SK-N-SH (cell line): Measurements from ENCODE around the gene ESPNL. TPM values are rescaled to one million over a fixed set of nuclear protein-coding genes. Genes with fewer than 3 reads are reported as not detected.

Experiments
- CTCF ChIA-PET: fragments of 300-600, 350-600 bp; formaldehyde crosslinking; extraction: SDS; loops from one replicate; lab custom pipeline; 2021; lab: Yijun Ruan, JAX
- POLR2A ChIA-PET: fragments of 350-600 bp; sonication (Branson Sonifier 250); formaldehyde crosslinking; extraction: SDS; loops from one replicate; lab custom pipeline; 2020; ENCODE audit warnings: antibody characterized with exemption, inconsistent platforms; lab: Yijun Ruan, JAX
- DNase-seq: peaks from one replicate; pipeline ENCODE4 v3.0.0; 2012
- H2AFZ ChIP-seq: fragments of 200-600 bp; sonication (generic); 2 replicates; pipeline ENCODE4 v1.8.1; 2016; ENCODE audit warnings: antibody characterized with exemption, mild to moderate bottlenecking, low read depth
- H3F3A ChIP-seq: fragments of 200-600 bp; sonication (generic); replicated peaks from 2 replicates; pipeline ENCODE3; 2016; ENCODE audit warnings: antibody characterized with exemption, mild to moderate bottlenecking; ENCODE audit not compliant: insufficient read depth
- H3K27ac ChIP-seq, 2 experiments: fragments of 200-500 bp in 1 of 2; fragments of 200-600 bp in 1 of 2; sonication (Bioruptor generic) in 1 of 2; sonication (generic), shearing (Covaris generic) in 1 of 2; 2 replicates each; pipeline versions ENCODE4 v1.5.1 to v1.6.1; 2014 to 2016; ENCODE audit warnings: low read depth in 2 of 2, inconsistent platforms in 1 of 2, low read length in 1 of 2, mild to moderate bottlenecking in 1 of 2, mixed read lengths in 1 of 2
- H3K27me3 ChIP-seq: fragments of 200-600 bp; sonication (generic), shearing (Covaris generic); 2 replicates; pipeline ENCODE4 v1.6.1; 2016; ENCODE audit warnings: mixed run types; ENCODE audit not compliant: insufficient read depth
- H3K36me3 ChIP-seq, 2 experiments: fragments of 200-500 bp in 1 of 2; fragments of 200-600 bp in 1 of 2; sonication (Bioruptor generic) in 1 of 2; sonication (generic) in 1 of 2; replicated peaks in 1 of 2; 2 replicates each; pipeline versions ENCODE3 to v1.5.1; 2014 to 2016; ENCODE audit warnings: low read length in 1 of 2, mild to moderate bottlenecking in 1 of 2; ENCODE audit not compliant: insufficient read depth in 2 of 2, control insufficient read depth in 1 of 2
- H3K4me1 ChIP-seq, 2 experiments: fragments of 200-500 bp in 1 of 2; fragments of 200-600 bp in 1 of 2; sonication (Bioruptor generic) in 1 of 2; sonication (generic), shearing (Covaris generic) in 1 of 2; 2 replicates each; pipeline versions ENCODE4 v1.5.1 to v1.6.1; 2014 to 2016; ENCODE audit warnings: low read depth in 1 of 2, low read length in 1 of 2, mixed run types in 1 of 2; ENCODE audit not compliant: insufficient read depth in 2 of 2, control insufficient read depth in 1 of 2
- H3K4me2 ChIP-seq: fragments of 200-600 bp; sonication (generic), shearing (Covaris generic); 2 replicates; pipeline ENCODE4 v1.6.1; 2017; ENCODE audit warnings: mixed run types
- H3K4me3 ChIP-seq, 2 experiments: fragments of 200-500 bp in 1 of 2; fragments of 200-600 bp in 1 of 2; sonication (Bioruptor generic) in 1 of 2; sonication (generic), shearing (Covaris generic) in 1 of 2; 2 replicates each; pipeline versions ENCODE4 v1.5.1 to v1.8.1; 2014 to 2016; ENCODE audit warnings: low read depth in 2 of 2, inconsistent platforms in 1 of 2, low read length in 1 of 2, mild to moderate bottlenecking in 1 of 2, mixed read lengths in 1 of 2, moderate library complexity in 1 of 2
- H3K79me2 ChIP-seq: fragments of 200-600 bp; sonication (generic); 2 replicates; pipeline ENCODE4 v1.8.1; 2017; ENCODE audit warnings: mild to moderate bottlenecking; ENCODE audit not compliant: insufficient read depth
- H3K9ac ChIP-seq: fragments of 200-600 bp; sonication (generic); 2 replicates; pipeline ENCODE4 v1.6.1; 2017; ENCODE audit warnings: mixed run types
- H3K9me2 ChIP-seq: fragments of 200-600 bp; sonication (generic); 2 replicates; pipeline ENCODE4 v1.6.1; 2017; ENCODE audit warnings: mixed run types
- H3K9me3 ChIP-seq: fragments of 200-600 bp; sonication (generic); 2 replicates; pipeline ENCODE4 v1.6.1; 2017; ENCODE audit warnings: mixed run types, mild to moderate bottlenecking, moderate library complexity
- H4K20me1 ChIP-seq: fragments of 200-600 bp; sonication (generic); 2 replicates; pipeline ENCODE4 v1.6.1; 2017; ENCODE audit warnings: mild to moderate bottlenecking, mixed run types; ENCODE audit not compliant: insufficient read depth
- EP300 ChIP-seq, 2 experiments: IDR thresholded peaks; 2 replicates each; pipeline versions ENCODE4 v1.4.0 to v1.6.1; 2012; ENCODE audit warnings: borderline replicate concordance in 1 of 2, low read depth in 1 of 2, low read length in 1 of 2
- FOXM1 ChIP-seq: IDR thresholded peaks from 2 replicates; pipeline ENCODE4 v1.4.0; 2012; ENCODE audit warnings: low read depth, mild to moderate bottlenecking
- GABPA ChIP-seq: IDR thresholded peaks from 2 replicates; pipeline ENCODE4 v1.4.0; 2012; ENCODE audit warnings: low read depth, mild to moderate bottlenecking
- JUND ChIP-seq: IDR thresholded peaks from 2 replicates; pipeline ENCODE4 v1.4.0; 2012
- NFIC ChIP-seq: IDR thresholded peaks from 2 replicates; pipeline ENCODE4 v1.4.0; 2012; ENCODE audit warnings: borderline replicate concordance
- NRF1 ChIP-seq: IDR thresholded peaks from 2 replicates; pipeline ENCODE4 v1.6.1; 2012; ENCODE audit warnings: low read depth, mild to moderate bottlenecking, low read length
- REST ChIP-seq: IDR thresholded peaks from 2 replicates; pipeline ENCODE4 v1.6.1; 2012; ENCODE audit warnings: mild to moderate bottlenecking, low read depth, low read length, moderate library complexity
- RXRA ChIP-seq: IDR thresholded peaks from 2 replicates; pipeline ENCODE4 v1.4.0; 2012; ENCODE audit warnings: low read depth, mild to moderate bottlenecking, borderline replicate concordance
- SMC3 ChIP-seq: IDR thresholded peaks from 2 replicates; pipeline ENCODE4 v1.6.1; 2012; ENCODE audit warnings: low read depth, low read length, improper control_type of control experiment
- ZBTB33 ChIP-seq: IDR thresholded peaks from 2 replicates; pipeline ENCODE4 v1.4.0; 2012; ENCODE audit warnings: low read depth, borderline replicate concordance
- WGBS: methylation state at CpG from one replicate; pipeline ENCODE4 v1.1.6; 2017; ENCODE audit warnings: low lambda C conversion rate; 5-methylcytosine and 5-hydroxymethylcytosine counted together
- polyA plus RNA-seq, 3 experiments: library from polyadenylated mRNA; depleted of rRNA; stranded (reverse); fragments of >200 nt; gene quantifications; 2 replicates each; pipeline ENCODE4 v1.2.3, GENCODE V29; 2012
- TF ChIP-seq, protein P1 (sequence below): fragments of 200-600 bp; sonication (generic); IDR thresholded peaks from 2 replicates; pipeline ENCODE4 v1.6.1; 2017; ENCODE audit warnings: antibody characterized with exemption, mild to moderate bottlenecking, moderate library complexity
- TF ChIP-seq, protein P2 (sequence below): IDR thresholded peaks from 2 replicates; pipeline ENCODE4 v1.4.0; 2012; ENCODE audit warnings: low read depth
- TF ChIP-seq, protein P3 (sequence below): fragments of 150-350 bp; IDR thresholded peaks from 2 replicates; pipeline ENCODE4 v1.6.1; 2016; ENCODE audit warnings: mild to moderate bottlenecking, low read depth, low read length

Gene ESPNL
- polyA plus RNA-seq, 1 of the 3 experiments (the other 2 are of a cell fraction), result 0.05 TPM

DNA sequence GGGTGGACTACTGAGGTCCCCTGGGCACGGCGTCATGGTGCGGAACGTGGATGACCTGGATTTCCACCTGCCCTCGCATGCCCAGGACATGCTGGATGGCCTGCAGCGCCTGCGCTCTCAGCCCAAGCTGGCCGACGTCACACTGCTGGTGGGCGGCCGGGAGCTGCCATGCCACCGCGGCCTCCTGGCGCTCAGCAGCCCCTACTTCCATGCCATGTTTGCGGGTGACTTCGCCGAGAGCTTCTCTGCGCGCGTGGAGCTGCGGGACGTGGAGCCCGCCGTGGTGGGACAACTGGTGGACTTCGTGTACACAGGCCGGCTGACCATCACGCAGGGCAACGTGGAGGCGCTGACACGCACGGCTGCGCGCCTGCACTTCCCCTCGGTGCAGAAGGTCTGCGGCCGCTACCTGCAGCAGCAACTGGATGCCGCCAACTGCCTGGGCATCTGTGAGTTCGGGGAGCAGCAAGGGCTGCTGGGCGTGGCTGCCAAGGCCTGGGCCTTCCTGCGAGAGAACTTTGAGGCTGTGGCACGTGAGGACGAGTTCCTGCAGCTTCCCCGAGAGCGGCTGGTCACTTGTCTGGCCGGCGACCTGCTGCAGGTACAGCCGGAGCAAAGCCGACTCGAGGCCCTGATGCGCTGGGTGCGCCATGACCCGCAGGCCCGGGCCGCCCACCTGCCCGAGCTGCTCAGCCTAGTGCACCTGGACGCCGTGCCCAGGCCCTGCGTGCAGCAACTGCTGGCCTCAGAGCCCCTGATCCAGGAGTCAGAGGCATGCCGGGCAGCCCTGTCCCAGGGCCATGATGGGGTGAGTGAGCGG, 40.8 kb downstream of the ESPNL start (continued):
- TF ChIP-seq JUND (no peak), NFIC (no peak), SMC3 (no peak), GABPA (no peak), REST (no peak)
- TF ChIP-seq, protein P1, sequence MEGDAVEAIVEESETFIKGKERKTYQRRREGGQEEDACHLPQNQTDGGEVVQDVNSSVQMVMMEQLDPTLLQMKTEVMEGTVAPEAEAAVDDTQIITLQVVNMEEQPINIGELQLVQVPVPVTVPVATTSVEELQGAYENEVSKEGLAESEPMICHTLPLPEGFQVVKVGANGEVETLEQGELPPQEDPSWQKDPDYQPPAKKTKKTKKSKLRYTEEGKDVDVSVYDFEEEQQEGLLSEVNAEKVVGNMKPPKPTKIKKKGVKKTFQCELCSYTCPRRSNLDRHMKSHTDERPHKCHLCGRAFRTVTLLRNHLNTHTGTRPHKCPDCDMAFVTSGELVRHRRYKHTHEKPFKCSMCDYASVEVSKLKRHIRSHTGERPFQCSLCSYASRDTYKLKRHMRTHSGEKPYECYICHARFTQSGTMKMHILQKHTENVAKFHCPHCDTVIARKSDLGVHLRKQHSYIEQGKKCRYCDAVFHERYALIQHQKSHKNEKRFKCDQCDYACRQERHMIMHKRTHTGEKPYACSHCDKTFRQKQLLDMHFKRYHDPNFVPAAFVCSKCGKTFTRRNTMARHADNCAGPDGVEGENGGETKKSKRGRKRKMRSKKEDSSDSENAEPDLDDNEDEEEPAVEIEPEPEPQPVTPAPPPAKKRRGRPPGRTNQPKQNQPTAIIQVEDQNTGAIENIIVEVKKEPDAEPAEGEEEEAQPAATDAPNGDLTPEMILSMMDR, result no peak

- Histone ChIP-seq H3K27ac (no peak overlapping the region), H3K36me3 (no peaks in the 10 kb centered on the region), H3K79me2 (no peaks in the 10 kb centered on the region), H3F3A (no peaks in the 10 kb centered on the region), H3K27me3 (no peaks in the 10 kb centered on the region), H3K9ac (no peak overlapping the region), H2AFZ (no peak overlapping the region), H3K4me3 (no peak overlapping the region), H3K4me1 (peaks cover 5 to 10% of the 10 kb centered on the region in 2 experiments; a peak in 3 of 4 replicates), H3K9me2 (no peaks in the 10 kb centered on the region), H4K20me1 (no peaks in the 10 kb centered on the region), H3K4me2 (no peak overlapping the region), H3K9me3 (no peaks in the 10 kb centered on the region)
- no peak for DNase-seq
- CTCF ChIA-PET, result interaction anchor here (0.9 to 1.2 kb wide), 3 partner anchors 10 to 108 kb away, joined by 3 to 4 read pairs (median 3); no protein-coding TSS in a partner anchor
- POLR2A ChIA-PET, result no interaction called here
- WGBS, result 79% methylated on average over 6 of the region's 10 CpGs
- TF ChIP-seq FOXM1, result no peak
- no peak for TF ChIP-seq REST
- TF ChIP-seq NRF1, result no peak
- TF ChIP-seq, protein P2, sequence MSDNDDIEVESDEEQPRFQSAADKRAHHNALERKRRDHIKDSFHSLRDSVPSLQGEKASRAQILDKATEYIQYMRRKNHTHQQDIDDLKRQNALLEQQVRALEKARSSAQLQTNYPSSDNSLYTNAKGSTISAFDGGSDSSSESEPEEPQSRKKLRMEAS, result no peak
- TF ChIP-seq RXRA, result no peak
- TF ChIP-seq, protein P3, sequence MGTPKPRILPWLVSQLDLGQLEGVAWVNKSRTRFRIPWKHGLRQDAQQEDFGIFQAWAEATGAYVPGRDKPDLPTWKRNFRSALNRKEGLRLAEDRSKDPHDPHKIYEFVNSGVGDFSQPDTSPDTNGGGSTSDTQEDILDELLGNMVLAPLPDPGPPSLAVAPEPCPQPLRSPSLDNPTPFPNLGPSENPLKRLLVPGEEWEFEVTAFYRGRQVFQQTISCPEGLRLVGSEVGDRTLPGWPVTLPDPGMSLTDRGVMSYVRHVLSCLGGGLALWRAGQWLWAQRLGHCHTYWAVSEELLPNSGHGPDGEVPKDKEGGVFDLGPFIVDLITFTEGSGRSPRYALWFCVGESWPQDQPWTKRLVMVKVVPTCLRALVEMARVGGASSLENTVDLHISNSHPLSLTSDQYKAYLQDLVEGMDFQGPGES, result no peak
- TF ChIP-seq EP300 (IDR thresholded peaks at IDR 0.05; ENCODE audit: borderline replicate concordance in 1 of 2, low read depth in 1 of 2, low read length in 1 of 2), result no peak
- no peak for TF ChIP-seq ZBTB33
Observed at GRCh38 chr2:238141541-238142318, 41.6 kb downstream of the ESPNL start.
